ENCODE measurements around the gene PHACTR1. TPM values are rescaled to one million over a fixed set of nuclear protein-coding genes. Genes with fewer than 3 reads are reported as not detected.

PHACTR1 gene
- total RNA-seq, 1 donor from 2014 or later, result 8.4 TPM

DNA sequence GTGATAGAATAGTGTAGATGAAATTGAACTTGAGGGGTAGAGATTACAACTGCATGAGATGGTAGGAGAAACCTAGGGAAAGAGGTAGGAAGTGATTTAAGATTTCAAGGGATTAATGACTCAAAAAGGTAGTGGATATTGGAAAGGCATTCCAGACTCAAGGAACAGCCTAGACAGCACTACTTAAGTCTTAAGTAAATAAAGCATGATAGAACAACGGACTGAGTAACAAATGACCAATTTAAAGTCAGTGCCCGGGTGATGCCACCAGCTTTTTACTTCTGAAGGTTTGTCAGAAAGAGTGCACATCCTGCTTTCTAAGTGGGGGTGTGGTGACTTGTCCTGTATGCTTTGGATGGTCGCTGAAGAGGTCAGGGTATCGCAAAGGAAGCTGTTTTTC is 81.8 kb downstream of the PHACTR1 start:
- H3K27ac ChIP-seq, result no peak overlapping the region
- H3K27me3 ChIP-seq, result no peaks in the 10 kb centered on the region
- intact Hi-C loops (cut with DNase I), result no loop called here
- H3K36me3 ChIP-seq, result no peaks in the 10 kb centered on the region
- no peak for DNase-seq (ENCODE audit: low spot score in 2 of 2)
- TF ChIP-seq, protein P1, sequence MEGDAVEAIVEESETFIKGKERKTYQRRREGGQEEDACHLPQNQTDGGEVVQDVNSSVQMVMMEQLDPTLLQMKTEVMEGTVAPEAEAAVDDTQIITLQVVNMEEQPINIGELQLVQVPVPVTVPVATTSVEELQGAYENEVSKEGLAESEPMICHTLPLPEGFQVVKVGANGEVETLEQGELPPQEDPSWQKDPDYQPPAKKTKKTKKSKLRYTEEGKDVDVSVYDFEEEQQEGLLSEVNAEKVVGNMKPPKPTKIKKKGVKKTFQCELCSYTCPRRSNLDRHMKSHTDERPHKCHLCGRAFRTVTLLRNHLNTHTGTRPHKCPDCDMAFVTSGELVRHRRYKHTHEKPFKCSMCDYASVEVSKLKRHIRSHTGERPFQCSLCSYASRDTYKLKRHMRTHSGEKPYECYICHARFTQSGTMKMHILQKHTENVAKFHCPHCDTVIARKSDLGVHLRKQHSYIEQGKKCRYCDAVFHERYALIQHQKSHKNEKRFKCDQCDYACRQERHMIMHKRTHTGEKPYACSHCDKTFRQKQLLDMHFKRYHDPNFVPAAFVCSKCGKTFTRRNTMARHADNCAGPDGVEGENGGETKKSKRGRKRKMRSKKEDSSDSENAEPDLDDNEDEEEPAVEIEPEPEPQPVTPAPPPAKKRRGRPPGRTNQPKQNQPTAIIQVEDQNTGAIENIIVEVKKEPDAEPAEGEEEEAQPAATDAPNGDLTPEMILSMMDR (IDR thresholded peaks at IDR 0.05), result no peak
- H3K9me3 ChIP-seq, result no peaks in the 10 kb centered on the region
- no peak overlapping the region for H3K4me3 ChIP-seq
- no peaks in the 10 kb centered on the region for H3K4me1 ChIP-seq

DNA sequence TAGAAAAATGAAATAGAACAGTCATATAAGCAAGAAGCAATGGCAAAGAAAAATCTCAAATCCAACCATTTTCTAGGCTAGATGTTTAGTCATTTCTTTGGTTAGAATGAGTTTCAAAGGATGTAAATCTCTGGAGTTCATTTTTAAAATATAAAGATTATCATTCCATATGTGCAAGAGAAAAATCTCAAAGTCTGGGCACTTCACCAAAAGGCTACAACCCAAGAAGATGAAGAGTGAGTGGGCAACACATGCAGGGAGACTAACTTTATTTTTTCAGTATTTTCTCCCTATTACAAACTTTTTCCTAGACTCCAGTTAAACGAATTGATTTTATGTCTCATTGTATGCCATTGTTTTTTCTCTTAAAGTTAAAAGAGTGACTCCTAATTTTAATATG is 83.6 kb downstream of the PHACTR1 start:
- Histone ChIP-seq H3K27me3 (no peaks in the 10 kb centered on the region), H3K9me3 (no peaks in the 10 kb centered on the region), H3K4me1 (no peaks in the 10 kb centered on the region), H3K4me3 (no peak overlapping the region), H3K27ac (no peak overlapping the region), H3K36me3 (no peaks in the 10 kb centered on the region)
- no peak for DNase-seq (ENCODE audit: low spot score in 2 of 2)
- intact Hi-C loops (cut with DNase I), result no loop called here
- TF ChIP-seq, protein P1 (IDR thresholded peaks at IDR 0.05), result no peak

DNA sequence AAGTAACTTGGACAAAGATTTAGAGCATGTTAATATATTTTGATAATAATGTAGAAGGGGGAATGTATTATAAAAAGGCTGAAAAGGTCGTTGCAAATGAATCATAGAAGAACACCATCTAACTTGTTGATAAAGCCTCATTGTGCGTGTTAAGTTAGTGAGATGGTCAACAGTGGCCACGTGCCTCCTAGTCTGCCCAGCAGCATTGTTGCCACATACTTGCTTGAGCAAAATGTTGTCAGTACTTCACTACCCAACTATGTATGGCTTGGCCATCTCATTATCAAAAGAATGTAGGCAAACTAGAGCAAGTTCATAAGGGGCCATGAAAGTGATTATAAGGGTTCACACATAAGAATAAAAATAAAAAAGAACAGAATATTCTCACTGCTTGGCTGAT is 84.6 kb downstream of the PHACTR1 start:
- no peak for DNase-seq (ENCODE audit: low spot score in 2 of 2)
- Histone ChIP-seq H3K4me3 (no peak overlapping the region), H3K27me3 (no peaks in the 10 kb centered on the region), H3K36me3 (no peaks in the 10 kb centered on the region), H3K4me1 (no peaks in the 10 kb centered on the region), H3K27ac (no peak overlapping the region), H3K9me3 (no peaks in the 10 kb centered on the region)
- TF ChIP-seq, protein P1 (IDR thresholded peaks at IDR 0.05), result no peak
- intact Hi-C loops (cut with DNase I), result no loop called here

DNA sequence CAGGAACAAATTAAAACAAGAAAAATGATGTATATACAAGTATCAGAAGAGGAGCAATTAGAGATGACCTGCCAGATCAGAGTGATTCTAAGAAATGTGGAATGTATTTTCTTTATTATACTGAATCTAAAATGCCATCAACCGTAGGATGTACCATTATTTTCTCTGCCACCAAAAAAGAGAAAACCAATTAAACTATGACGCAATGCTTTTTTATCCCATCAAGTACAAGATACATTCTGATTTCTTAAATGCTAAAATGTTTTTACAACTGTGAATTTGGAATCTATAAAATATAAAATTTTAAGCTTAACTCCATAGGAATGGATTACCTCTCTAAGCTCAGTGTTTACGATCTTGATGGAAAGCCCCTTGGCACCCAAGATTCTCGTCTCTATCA is 85.9 kb downstream of the PHACTR1 start:
- no peak overlapping the region for H3K27ac ChIP-seq
- H3K4me3 ChIP-seq, result no peak overlapping the region
- intact Hi-C loops (cut with DNase I), result no loop called here
- no peak for DNase-seq (ENCODE audit: low spot score in 2 of 2)
- no peaks in the 10 kb centered on the region for H3K27me3 ChIP-seq
- TF ChIP-seq, protein P1 (IDR thresholded peaks at IDR 0.05), result no peak
- H3K9me3 ChIP-seq, result no peaks in the 10 kb centered on the region
- no peaks in the 10 kb centered on the region for H3K36me3 ChIP-seq
- no peaks in the 10 kb centered on the region for H3K4me1 ChIP-seq

DNA sequence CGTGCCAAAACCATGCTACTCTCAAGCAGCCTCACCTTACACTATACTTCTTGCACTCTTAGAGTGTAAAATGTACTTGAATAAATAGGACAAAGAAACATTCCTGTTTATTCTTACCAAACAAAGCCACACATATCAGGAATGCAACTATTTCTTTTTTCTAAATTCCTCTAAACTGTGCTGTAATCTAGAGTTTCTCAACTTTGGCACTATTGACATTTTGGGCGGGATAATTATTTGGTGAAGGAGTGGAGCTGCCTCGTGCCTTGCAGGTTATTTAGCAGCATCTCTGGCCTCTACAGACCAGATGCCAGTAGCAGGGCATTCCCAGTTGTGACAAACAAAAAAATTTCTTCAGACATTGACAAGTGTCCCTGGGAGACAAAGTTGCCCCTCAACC is 86.9 kb downstream of the PHACTR1 start:
- H3K4me1 ChIP-seq, result no peaks in the 10 kb centered on the region
- H3K36me3 ChIP-seq, result no peaks in the 10 kb centered on the region
- DNase-seq (ENCODE audit: low spot score in 2 of 2), result no peak
- intact Hi-C loops (cut with DNase I), result no loop called here
- no peaks in the 10 kb centered on the region for H3K27me3 ChIP-seq
- no peak overlapping the region for H3K4me3 ChIP-seq
- no peaks in the 10 kb centered on the region for H3K9me3 ChIP-seq
- TF ChIP-seq, protein P1 (IDR thresholded peaks at IDR 0.05), result no peak
- no peak overlapping the region for H3K27ac ChIP-seq

DNA sequence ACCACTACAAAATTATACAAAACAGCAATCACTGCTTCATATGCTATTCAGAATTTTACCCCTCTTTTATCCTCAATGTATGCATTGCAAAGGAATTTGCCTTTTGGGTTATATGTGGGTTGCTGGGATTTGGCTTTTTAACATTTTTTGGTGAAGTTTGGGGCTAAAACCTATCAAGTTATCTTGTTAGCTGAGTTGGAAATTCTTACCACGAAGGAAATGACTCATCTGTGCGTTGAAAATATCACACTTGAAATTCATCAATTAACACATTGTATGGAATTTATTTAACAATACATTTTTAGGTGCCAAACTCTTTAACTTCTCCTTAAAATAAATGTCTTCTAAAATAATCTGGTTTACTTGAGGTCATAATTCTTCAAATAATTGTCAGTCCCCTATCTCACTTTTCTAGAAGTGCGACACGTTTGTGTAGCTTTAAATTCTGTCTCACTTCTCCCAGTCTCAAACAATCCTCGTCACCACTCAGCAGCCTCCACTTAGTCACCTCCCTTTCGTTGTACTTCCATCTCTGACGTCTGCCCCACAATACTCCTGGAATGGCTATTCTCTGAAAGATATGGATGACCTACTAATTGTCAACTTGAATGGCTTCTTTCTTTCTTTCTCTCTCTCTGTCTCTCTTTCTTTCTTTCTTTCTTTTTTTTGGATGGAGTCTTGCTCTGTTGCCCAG is 88.5 kb downstream of the PHACTR1 start:
- Histone ChIP-seq H3K27ac (no peak overlapping the region), H3K27me3 (no peaks in the 10 kb centered on the region), H3K4me3 (no peak overlapping the region), H3K36me3 (no peaks in the 10 kb centered on the region), H3K4me1 (no peaks in the 10 kb centered on the region), H3K9me3 (no peaks in the 10 kb centered on the region)
- DNase-seq (ENCODE audit: low spot score in 2 of 2), result no peak
- TF ChIP-seq, protein P1 (IDR thresholded peaks at IDR 0.05), result no peak
- intact Hi-C loops (cut with DNase I), result no loop called here

Measured in ascending aorta (tissue), 2 donors.